Endothelial cell of umbilical vein (primary cell): ENCODE results near the gene RXFP3. TPM values are rescaled to one million over a fixed set of nuclear protein-coding genes. Genes with fewer than 3 reads are reported as not detected.
A peak's percentile ranks its signal among the peaks of the same experiment; 100 is the strongest.

Experiments used
- BruUV-seq: library from RNA; stranded (reverse); fragments of 400-500 nt; replicated peaks from 2 replicates; lab custom pipeline; 2021; lab: Mats Ljungman, UMichigan
- CTCF ChIA-PET: fragments of 300-600, 350-600 bp; sonication (Branson Sonifier 250); formaldehyde crosslinking; loops from one replicate; lab custom pipeline; 2021; ENCODE audit warnings: antibody characterized with exemption, inconsistent platforms; lab: Charles Lee
- POLR2A ChIA-PET: fragments of 300-600, 350-600 bp; sonication (Branson Sonifier 250); formaldehyde crosslinking; loops from one replicate; lab custom pipeline; 2021; ENCODE audit warnings: antibody characterized with exemption, inconsistent platforms; lab: Charles Lee
- DNase-seq: peaks from one replicate; pipeline ENCODE4 v3.0.0-alpha.2; 2011; ENCODE audit warnings: low read depth, low spot score
- FAIRE-seq: peaks from 2 replicates; lab custom pipeline; 2011; peaks lifted over from hg19 to GRCh38; lab: Jason Lieb, UNC
- H2AFZ ChIP-seq: 2 replicates; pipeline ENCODE4 v1.6.0; 2012; ENCODE audit warnings: low read depth, low read length, control low read depth, inconsistent platforms
- H3K27ac ChIP-seq: 2 replicates; pipeline ENCODE4 v1.5.1; 2011; ENCODE audit warnings: low read depth, mild to moderate bottlenecking, control low read depth, low read length, moderate library complexity; ENCODE audit not compliant: insufficient read depth
- H3K27me3 ChIP-seq, 2 experiments: 2 replicates each; pipeline versions ENCODE4 v1.6.0 to v1.6.1; 2011; ENCODE audit warnings: low read length in 2 of 2, mixed read lengths in 1 of 2; ENCODE audit not compliant: control insufficient read depth in 2 of 2, insufficient read depth in 2 of 2
- H3K36me3 ChIP-seq, 2 experiments: 2 replicates in 1 of 2; 3 replicates in 1 of 2; pipeline ENCODE4 v1.5.1; 2011; ENCODE audit warnings: low read length in 2 of 2, mild to moderate bottlenecking in 1 of 2, moderate library complexity in 1 of 2; ENCODE audit not compliant: control insufficient read depth in 2 of 2, insufficient read depth in 2 of 2; ENCODE audit errors: extremely low read depth in 1 of 2
- H3K4me1 ChIP-seq: 3 replicates; pipeline ENCODE4 v1.5.1; 2011; ENCODE audit warnings: mild to moderate bottlenecking, low read length; ENCODE audit not compliant: control insufficient read depth, insufficient read depth; ENCODE audit errors: extremely low read depth
- H3K4me2 ChIP-seq: 2 replicates; pipeline ENCODE4 v1.6.1; 2011; ENCODE audit warnings: low read length, control low read depth, mixed read lengths; ENCODE audit not compliant: insufficient read depth
- H3K4me3 ChIP-seq, 3 experiments: fragments of 200-600 bp in 1 of 3; sonication (generic), shearing (Covaris generic) in 1 of 3; replicated peaks in 1 of 3; 2 replicates each; pipeline ENCODE4 v1.5.1; 2011 to 2016; ENCODE audit warnings: control low read depth in 3 of 3, low read length in 3 of 3, mild to moderate bottlenecking in 2 of 3, inconsistent platforms in 1 of 3, low read depth in 1 of 3, moderate library complexity in 1 of 3; ENCODE audit not compliant: insufficient read depth in 1 of 3
- H3K79me2 ChIP-seq: 2 replicates; pipeline ENCODE4 v1.6.0; 2012; ENCODE audit warnings: low read length, inconsistent platforms; ENCODE audit not compliant: control insufficient read depth, insufficient read depth
- H3K9ac ChIP-seq: replicated peaks from 2 replicates; pipeline ENCODE3; 2011; ENCODE audit warnings: low read length, control low read depth; ENCODE audit not compliant: insufficient read depth; ENCODE audit errors: extremely low read depth
- H3K9me1 ChIP-seq: replicated peaks from 3 replicates; pipeline ENCODE4 v1.6.0; 2011; ENCODE audit warnings: mild to moderate bottlenecking, low read length; ENCODE audit not compliant: control insufficient read depth, insufficient read depth; ENCODE audit errors: extremely low read depth
- H3K9me3 ChIP-seq: replicated peaks from 2 replicates; pipeline ENCODE4 v1.5.1; 2012; ENCODE audit warnings: low read length, inconsistent platforms; ENCODE audit not compliant: control insufficient read depth, insufficient read depth
- H4K20me1 ChIP-seq: replicated peaks from 2 replicates; pipeline ENCODE3; 2011; ENCODE audit warnings: mild to moderate bottlenecking, low read length; ENCODE audit not compliant: control insufficient read depth, insufficient read depth; ENCODE audit errors: extremely low read depth
- CTCF ChIP-seq, 2 donors: IDR thresholded peaks; 1 replicate in 1 of 2; 2 replicates in 1 of 2; pipeline ENCODE4 v1.5.1; 2011; ENCODE audit warnings: low read length in 2 of 2, mild to moderate bottlenecking in 2 of 2, moderate library complexity in 2 of 2, control low read depth in 1 of 2, inconsistent platforms in 1 of 2, low read depth in 1 of 2; ENCODE audit not compliant: insufficient read depth in 1 of 2; ENCODE audit errors: extremely low read depth in 1 of 2
- FOS ChIP-seq: IDR thresholded peaks from 2 replicates; pipeline ENCODE4 v1.6.1; 2011; ENCODE audit warnings: mild to moderate bottlenecking, low read length, moderate library complexity, borderline replicate concordance; ENCODE audit not compliant: insufficient read depth
- MYC ChIP-seq: IDR thresholded peaks from one replicate; pipeline ENCODE4 v1.6.1; 2011; ENCODE audit warnings: mild to moderate bottlenecking, low read depth, low read length
- dilution Hi-C: fragments of 300-500 bp; cut with MboI; formaldehyde crosslinking; loops from one replicate; pipeline ENCODE4 v1.15.0; 2019; ENCODE audit warnings: low sequenced_read_pairs; ENCODE audit not compliant: extremely low pct_ligation_motif_present
- intact Hi-C: fragments of 100-400 bp; cut with micrococcal nuclease; formaldehyde crosslinking; loops from one replicate; pipeline ENCODE4 v1.10.0; 2022
- polyA plus RNA-seq, 4 experiments: library from polyadenylated mRNA; depleted of rRNA in 3 of 4; stranded (reverse) in 3 of 4; unstranded in 1 of 4; fragments of >200 nt; gene quantifications; 2 replicates each; pipeline versions ENCODE4 v1.2.1 to v1.2.3, GENCODE V29; 2011 to 2012; ENCODE audit warnings: missing spikeins in 1 of 4
- total RNA-seq: library from RNA; stranded (reverse); gene quantifications from 2 replicates; pipeline ENCODE4 v1.2.3, GENCODE V29; 2021

The RXFP3 gene
- total and polyA plus RNA-seq, 2 donors (not counting 3 experiments of a cell fraction or from before 2014, with no cell fraction given), result not detected

GRCh38 chr5:33934176-33934575, 2.0 kb upstream of the RXFP3 start:
- dilution Hi-C loops, result no loop called here
- TF ChIP-seq FOS (peak; percentile 29), MYC (no peak)
- POLR2A ChIA-PET, result no interaction called here

GRCh38 chr5:33936004-33936380, 194 bp upstream of the RXFP3 start:
- H3K9me3 ChIP-seq, result no peaks in the 10 kb centered on the region
- peak overlapping the region; percentile 76 for H3K4me2 ChIP-seq
- no peak overlapping the region for H3K27ac ChIP-seq
- no TSS peak for BruUV-seq
- intact Hi-C loops, result no loop called here
- H3K36me3 ChIP-seq, result no peaks in the 10 kb centered on the region
- FAIRE-seq, result no peak
- H4K20me1 ChIP-seq, result no peaks in the 10 kb centered on the region
- TF ChIP-seq CTCF (IDR thresholded peaks at IDR 0.05; ENCODE audit: extremely low read depth in 1 of 2, insufficient read depth in 1 of 2, low read depth in 1 of 2, low read length in 2 of 2) (peak in 1 of 2 donors; percentile 17), MYC (no peak)
- H3K9me1 ChIP-seq, result no peaks in the 10 kb centered on the region
- ChIA-PET POLR2A (no interaction called here), CTCF (interaction anchor here (1.3 to 6.0 kb wide), 18 partner anchors 8 to 528 kb away, joined by 3 to 345 read pairs (median 8); partner anchors contain the start of genes AMACR and TARS1)
- peak; percentile 46 for DNase-seq
- peak overlapping the region; percentile 60 for H2AFZ ChIP-seq
- H3K4me3 ChIP-seq, result peak overlapping the region in 1 of 3 experiments; percentile 3
- peaks cover 40 to 49% of the 10 kb centered on the region in 2 experiments for H3K27me3 ChIP-seq
- no peak overlapping the region for H3K9ac ChIP-seq
- dilution Hi-C loops, result no loop called here
- peaks cover 14% of the 10 kb centered on the region for H3K4me1 ChIP-seq
- H3K79me2 ChIP-seq, result no peaks in the 10 kb centered on the region

More at GRCh38 chr5:33934176-33934575, 2.0 kb upstream of the RXFP3 start:
- H3K4me3 ChIP-seq, result no peak overlapping the region
- no peak overlapping the region for H2AFZ ChIP-seq
- H4K20me1 ChIP-seq, result no peaks in the 10 kb centered on the region
- H3K36me3 ChIP-seq, result no peaks in the 10 kb centered on the region
- CTCF ChIA-PET, result interaction anchor here (0.9 to 6.0 kb wide), 25 partner anchors 9 to 501 kb away, joined by 3 to 345 read pairs (median 5); partner anchors contain the start of gene TARS1
- no peak overlapping the region for H3K9ac ChIP-seq
- H3K9me3 ChIP-seq, result no peaks in the 10 kb centered on the region
- H3K4me1 ChIP-seq, result peaks cover 14% of the 10 kb centered on the region
- intact Hi-C loops, result no loop called here
- H3K27ac ChIP-seq, result no peak overlapping the region
- H3K4me2 ChIP-seq, result no peak overlapping the region
- H3K27me3 ChIP-seq, result peaks cover 30 to 31% of the 10 kb centered on the region in 2 experiments
- DNase-seq (no peak), FAIRE-seq (peak; percentile 21)
- no TSS peak for BruUV-seq
- no peaks in the 10 kb centered on the region for H3K79me2 ChIP-seq
- H3K9me1 ChIP-seq, result no peaks in the 10 kb centered on the region
